ENCODE results near the gene PCBP4.
A peak's percentile ranks its signal among the peaks of the same experiment; 100 is the strongest.

Gene PCBP4

DNA sequence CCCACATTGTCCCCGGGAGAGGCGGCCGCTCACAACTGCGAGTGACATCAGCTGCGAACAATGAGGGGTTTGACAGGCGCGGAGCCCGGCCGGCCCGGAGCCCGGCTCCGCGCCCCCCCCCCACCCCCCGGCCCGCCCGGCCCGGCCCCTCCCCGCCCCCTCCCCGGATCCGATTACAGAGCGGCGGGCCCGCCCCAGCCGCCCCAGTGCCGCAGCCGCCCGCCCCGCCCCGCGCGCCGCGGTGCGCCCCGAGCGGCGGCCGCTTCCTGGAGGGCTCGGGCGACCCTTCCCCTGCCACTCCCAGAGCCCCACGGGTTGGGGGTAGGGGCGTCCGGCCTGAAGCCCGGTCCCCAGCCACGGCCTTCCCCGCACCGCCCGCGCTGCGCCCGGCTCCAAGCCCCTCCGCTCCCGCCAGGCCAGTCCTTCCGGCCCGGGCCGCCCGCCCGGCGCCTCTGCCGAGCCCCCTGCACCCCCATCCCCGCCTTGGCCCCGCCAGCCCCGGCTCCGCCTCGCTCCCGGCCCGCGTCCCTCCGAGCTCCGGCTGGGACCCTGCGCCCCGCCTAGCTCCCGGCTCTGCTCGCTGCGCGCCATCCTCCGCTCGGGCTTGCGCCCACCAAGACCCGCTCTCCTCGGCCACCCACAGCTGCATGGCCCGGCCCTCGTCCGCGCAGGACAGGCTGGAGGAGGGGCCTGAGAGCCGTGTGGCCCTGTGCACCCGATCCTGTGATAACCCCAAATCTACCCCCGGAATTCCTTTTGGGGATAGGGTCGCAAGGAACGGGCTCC is at the start of gene PCBP4:
PCBP4 (minus strand) TSS at position 71 of the 786 bp plus-strand sequence. CDS start 6,214 bp downstream, outside the sequence.
- peak; percentile 71 for DNase-seq

DNA sequence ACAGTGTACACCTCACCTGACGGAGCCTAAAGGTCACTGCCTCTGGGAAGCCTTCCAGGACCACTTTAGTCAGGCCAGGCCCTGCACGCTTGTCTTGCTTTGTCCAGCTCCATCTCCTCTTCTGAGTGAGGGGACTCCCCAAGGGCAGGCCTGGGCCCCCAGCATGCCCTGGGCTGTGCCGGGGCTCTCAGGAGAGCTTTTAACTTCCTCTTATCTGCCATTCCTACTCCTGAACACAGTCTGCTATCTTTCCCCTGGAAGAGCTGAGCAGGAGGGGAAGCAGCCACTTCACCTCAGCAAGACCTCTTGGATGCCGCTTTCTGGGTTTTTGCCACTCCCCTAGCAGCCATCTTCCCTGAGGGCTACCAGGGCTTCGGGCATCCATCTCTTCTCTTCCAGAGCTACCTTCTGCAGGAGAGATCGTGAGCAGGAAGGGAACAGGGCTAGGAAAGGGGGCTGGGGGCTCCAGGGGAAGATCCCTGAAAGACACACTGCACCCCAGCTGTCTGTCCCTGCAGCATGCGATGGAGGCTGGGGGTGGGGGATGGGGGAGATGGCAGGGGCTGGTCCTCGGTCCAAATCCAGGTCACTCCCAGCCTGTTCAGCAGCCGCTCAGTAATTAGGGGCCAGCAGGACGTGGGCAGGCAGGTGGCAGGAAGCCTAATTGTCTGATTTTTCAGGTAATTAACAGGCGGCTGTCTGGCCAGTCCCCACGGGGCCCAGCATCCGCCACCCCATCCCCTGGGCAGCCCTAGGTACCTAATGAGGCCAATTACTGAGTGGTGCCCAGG is 48.4 kb upstream of the PCBP4 start:
- DNase-seq = no peak

GRCh38 chr3:52014613-52015012 is 47.4 kb upstream of the PCBP4 start:
- DNase-seq = no peak

- DNase-seq = no peak
Measured at GRCh38 chr3:52013802-52014598, 46.7 kb upstream of the PCBP4 start.

DNA sequence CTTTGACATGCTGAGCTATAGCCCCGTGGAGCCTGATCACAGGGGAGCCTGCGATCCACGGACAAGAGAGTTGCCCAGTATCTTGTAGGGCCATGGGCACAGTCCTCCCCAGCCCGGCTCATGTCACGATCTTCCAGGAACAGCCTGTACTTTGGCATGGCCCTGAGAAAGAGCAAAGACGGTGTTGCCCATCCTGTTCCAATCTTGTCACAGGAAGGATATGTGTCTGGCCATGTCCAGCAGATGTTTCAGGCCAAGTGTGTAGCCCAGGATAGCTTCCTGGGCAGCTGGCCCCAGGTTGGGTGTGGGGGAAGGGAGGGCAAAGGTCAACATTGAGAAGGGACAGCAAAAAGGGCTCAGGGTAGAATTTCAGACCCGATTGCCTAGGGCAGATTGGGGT is 45.4 kb upstream of the PCBP4 start:
- DNase-seq = no peak

- DNase-seq = no peak
Measured at GRCh38 chr3:52010431-52010830, 43.2 kb upstream of the PCBP4 start.

GRCh38 chr3:52007291-52007690 is 40.0 kb upstream of the PCBP4 start:
- DNase-seq = no peak

- no peak for DNase-seq
Measured at GRCh38 chr3:52006820-52007133, 39.5 kb upstream of the PCBP4 start.

DNA sequence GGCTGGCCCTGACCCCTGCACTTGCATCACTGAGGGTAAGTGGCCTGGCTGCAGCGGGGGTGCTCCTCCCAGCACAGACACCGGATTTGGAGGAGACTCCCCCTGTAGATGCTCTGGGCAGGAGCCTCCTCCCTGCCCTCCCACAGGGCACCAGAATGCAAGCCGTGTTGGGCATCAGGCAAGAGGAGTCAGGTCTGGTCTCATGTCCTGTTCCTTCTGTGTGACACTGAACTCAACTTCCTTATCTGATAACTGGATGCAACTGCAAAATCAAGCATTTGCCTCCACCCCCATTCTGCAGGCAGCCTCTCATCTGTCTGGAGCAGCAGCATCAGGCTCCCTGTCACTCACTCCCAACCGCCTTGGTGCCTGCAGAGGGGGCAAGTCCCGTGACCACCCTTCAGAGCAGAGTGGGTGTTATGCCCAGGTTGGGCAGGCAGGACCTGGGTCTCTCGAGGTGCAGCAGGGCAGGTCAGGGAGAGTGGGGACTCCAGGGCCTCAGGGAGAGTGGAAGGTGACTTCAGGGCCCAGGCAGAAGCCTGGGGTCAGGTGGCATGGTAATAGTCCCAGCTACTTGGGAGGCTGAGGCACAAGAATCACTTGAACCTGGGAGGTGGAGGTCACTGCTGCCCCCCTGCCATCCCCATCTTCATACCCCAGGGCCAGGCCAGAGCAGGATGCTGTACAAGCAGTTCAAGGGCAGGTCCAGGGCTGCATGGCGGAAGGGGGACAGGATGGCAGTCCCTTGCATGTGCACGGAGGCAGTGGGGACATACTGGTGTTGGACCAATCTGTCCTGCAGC is 39.0 kb upstream of the PCBP4 start:
- DNase-seq = no peak

DNA sequence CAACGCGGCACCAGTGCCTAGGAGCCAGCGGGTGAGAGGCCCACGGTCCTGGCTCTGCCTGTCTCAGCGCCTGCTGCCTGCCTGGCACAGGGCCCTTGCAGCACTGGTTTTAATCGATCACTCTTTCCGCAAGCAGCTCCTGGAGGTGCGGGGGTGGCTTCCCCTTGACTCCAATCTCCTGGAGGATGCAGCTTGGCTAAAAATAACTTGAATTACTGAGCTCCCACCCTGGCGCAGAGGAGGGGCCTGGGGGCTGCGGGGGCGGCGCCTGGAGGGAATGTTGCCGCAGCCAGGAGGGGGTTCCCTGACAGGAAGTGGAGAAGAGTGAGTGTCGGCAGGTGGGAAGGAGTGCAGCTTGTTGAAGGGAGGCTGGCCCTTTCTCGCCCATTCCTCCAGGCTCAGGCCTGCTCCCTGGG is 38.3 kb upstream of the PCBP4 start:
- peak; percentile 16 for DNase-seq

- DNase-seq = no peak
Measured at GRCh38 chr3:52004906-52005395, 37.7 kb upstream of the PCBP4 start.

GRCh38 chr3:52004163-52004787 is 37.0 kb upstream of the PCBP4 start:
- peak; percentile 20 for DNase-seq

DNA sequence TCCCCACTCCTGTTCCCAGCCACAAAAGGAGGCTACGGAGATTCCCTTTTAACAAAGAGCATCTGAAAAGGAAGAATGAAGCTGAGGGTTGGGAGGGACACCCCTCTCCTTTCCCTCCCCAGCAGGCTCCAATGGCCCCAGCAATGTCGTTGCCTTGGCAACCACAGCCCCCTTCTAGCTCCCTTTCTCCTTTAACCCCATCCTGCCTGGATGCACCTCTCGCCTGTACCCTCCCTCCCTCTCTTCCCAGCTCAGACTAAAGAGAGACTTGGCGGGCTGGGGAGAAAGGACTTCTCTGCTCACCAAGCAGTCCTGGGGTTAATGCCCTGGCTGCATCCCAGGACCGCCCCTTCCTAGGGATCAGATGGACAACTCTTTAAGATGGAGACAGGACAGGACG is 35.5 kb upstream of the PCBP4 start:
- no peak for DNase-seq

GRCh38 chr3:52001443-52001974 is 34.3 kb upstream of the PCBP4 start:
- DNase-seq = peak; percentile 90

DNA sequence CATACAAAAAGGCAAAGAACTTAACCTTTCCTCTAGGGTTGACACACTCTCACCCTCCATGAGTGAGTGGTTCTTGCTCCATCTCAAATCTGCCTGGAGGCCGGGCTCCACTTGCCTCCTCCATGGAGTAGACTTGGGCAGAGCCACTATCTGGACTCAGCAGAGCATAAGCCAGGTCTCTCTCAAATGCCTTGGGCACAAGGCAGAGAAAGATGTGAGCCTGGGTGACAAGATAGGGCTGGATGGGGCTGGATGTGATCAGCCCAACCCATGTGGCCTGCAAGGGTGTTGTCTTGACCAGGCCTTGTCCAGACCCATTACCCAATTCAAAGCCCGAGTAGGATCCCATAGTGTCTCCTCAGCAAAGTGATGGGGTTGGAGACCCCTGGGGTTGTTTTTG is 32.6 kb upstream of the PCBP4 start:
- no peak for DNase-seq

DNA sequence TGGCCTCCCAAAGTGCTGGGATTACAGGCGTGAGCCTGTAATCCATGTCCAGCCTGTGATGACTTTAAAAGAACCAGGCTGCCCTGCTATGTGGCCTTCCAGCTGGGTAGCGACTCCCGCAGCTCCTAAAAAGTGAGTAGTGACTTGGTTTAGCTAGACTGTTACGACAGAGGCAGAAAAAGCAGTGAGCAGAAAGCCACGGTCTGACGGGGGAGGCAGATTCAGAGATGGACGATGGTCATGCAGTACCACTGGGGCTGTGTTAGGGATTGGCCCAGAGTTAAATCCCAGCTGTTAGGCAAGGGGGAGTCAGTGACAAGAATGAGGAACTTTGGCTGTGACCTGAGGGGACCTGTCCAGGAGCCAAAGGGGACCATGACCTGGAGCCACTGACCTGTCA is 31.5 kb upstream of the PCBP4 start:
- no peak for DNase-seq

DNA sequence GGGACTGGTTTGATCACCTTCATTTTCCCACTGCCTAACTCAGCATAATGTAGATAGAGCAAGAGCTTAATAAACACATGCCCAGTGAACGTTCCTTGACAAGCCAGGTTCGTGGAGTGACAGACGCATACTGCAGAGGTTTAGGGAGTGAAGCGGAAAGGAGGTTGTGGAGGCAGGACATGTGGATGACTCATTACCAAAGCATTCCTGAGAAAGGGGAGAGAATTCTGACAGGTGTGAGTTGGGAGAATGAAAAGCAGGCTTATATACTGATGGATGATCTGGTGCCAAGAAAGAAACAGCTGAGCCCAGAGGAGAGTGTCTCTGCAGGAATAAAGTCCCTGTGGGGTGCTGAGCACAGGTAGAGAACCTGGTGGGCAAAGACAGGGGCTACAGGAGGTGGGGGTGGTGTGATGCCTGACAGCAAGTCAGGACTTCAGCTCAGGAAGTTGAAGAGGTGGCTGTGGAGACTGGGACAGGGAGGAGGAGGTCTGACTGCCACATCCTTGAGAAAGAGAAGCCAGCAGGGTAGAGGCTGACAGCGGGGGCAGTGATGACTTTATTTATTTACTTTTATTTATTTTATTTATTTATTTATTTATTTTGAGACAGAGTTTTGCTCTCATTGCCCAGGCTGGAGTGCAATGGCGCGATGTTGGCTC is 30.8 kb upstream of the PCBP4 start:
- no peak for DNase-seq

- no peak for DNase-seq
Measured at GRCh38 chr3:51997172-51997571, 29.9 kb upstream of the PCBP4 start.

DNA sequence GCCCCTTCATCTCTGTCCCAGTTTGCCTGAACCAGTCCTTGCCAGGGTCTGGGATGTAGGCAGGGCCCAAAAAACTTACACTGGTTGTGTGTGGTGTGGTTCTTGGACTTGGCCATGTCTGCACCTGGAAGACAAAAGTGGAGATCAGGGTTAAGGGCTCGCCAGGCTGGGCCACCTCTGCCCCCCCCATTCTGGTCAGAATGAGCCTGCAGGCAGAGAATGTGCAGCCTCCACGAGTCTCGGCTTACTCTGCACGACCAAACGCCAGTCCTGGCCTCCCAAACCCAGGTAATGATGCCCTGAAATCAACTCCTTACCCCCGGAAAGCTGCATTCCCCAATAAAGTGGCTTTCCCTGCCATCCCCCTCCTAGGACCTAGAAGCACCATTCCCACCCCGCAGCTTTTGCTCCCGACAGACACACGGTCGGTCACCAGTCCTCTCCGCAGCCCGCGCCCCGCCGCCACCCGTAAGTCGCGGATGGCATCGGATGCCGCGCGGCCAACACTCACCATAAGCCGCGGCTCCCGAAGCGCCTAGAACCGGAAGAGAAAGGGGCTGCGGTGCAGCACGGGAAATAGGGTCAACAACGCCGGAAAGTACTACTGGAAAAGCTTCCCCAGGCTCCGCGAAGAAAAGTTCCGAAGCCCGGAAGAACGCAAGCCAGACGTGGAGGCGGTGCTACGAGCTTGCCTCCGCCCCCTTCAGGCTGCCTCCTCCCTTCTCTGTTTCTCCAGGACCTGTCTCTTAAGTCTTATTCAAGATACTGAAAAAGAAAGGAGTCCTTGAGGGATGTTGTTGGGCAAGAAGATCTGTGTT is 28.3 kb upstream of the PCBP4 start, which contains the start of gene RPL29:
RPL29 (minus strand) TSS at position 550 of the 818 bp plus-strand sequence; CDS start at position 116, 434 bp downstream.
- peak; percentile 95 for DNase-seq

DNA sequence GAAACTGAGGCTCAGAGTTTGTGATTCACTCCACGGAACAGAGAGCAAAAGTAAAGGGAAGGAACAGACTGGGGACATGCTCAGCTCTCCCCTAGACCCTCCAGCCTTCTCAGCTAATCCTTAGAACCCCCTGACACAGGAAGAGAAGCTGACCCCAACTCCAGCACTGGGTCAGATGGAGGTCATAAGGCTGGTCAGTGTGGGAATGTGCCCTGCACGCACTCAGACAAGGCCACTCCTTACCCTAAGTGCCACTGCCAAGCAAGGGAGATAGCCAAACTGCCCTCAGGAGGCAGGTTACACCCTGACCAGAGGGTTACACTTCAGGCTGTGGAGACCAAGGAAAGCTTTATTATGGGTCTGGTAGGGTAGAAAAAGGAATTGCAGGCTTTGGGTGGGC is 27.3 kb upstream of the PCBP4 start:
- no peak for DNase-seq

Measured in CD4-positive, alpha-beta T cell treated with Interleukin-17A for 4 hours (primary cell).